Mesenchymal stem cell (in vitro differentiated cells and primary cell): ENCODE measurements around the gene SLC25A39.

ENCODE experiments used
- DNase-seq: peaks from one replicate; pipeline ENCODE4 v3.0.0-alpha.2; 2013
- H2AFZ ChIP-seq: one replicate; pipeline ENCODE4 v1.6.1; 2013; ENCODE audit warnings: low read depth, mild to moderate bottlenecking, control low read depth, inconsistent platforms, low read length, moderate library complexity
- H2AK5ac ChIP-seq: 2 replicates; pipeline ENCODE4 v1.6.1; 2013; ENCODE audit warnings: low read length, moderate library complexity, mild to moderate bottlenecking, inconsistent platforms; ENCODE audit not compliant: severe bottlenecking
- H2BK120ac ChIP-seq: one replicate; pipeline ENCODE4 v1.6.1; 2013; ENCODE audit warnings: low read depth, mild to moderate bottlenecking, inconsistent platforms, low read length, moderate library complexity
- H2BK12ac ChIP-seq, 2 experiments: one replicate each; pipeline ENCODE4 v1.6.1; 2013; ENCODE audit warnings: inconsistent platforms in 2 of 2, low read length in 2 of 2, mild to moderate bottlenecking in 2 of 2, moderate library complexity in 2 of 2, control low read depth in 1 of 2
- H2BK15ac ChIP-seq: one replicate; pipeline ENCODE4 v1.6.1; 2013; ENCODE audit warnings: mild to moderate bottlenecking, low read depth, inconsistent platforms; ENCODE audit not compliant: poor library complexity, severe bottlenecking
- H2BK5ac ChIP-seq: 2 replicates; pipeline ENCODE4 v1.6.1; 2013; ENCODE audit warnings: low read depth, mild to moderate bottlenecking, low read length, control low read depth, inconsistent platforms; ENCODE audit not compliant: poor library complexity, severe bottlenecking
- H3K14ac ChIP-seq, 2 experiments: one replicate each; pipeline ENCODE4 v1.6.1; 2013; ENCODE audit warnings: inconsistent platforms in 2 of 2, low read length in 2 of 2, control low read depth in 1 of 2, mild to moderate bottlenecking in 1 of 2, moderate library complexity in 1 of 2
- H3K18ac ChIP-seq, 2 experiments: one replicate each; pipeline ENCODE4 v1.6.1; 2013; ENCODE audit warnings: inconsistent platforms in 2 of 2, low read length in 2 of 2, control low read depth in 1 of 2, low read depth in 1 of 2, mild to moderate bottlenecking in 1 of 2
- H3K23ac ChIP-seq, 2 experiments: one replicate each; pipeline ENCODE4 v1.6.1; 2013; ENCODE audit warnings: inconsistent platforms in 2 of 2, low read length in 2 of 2, mild to moderate bottlenecking in 2 of 2, moderate library complexity in 2 of 2, control low read depth in 1 of 2
- H3K27ac ChIP-seq: 2 replicates; pipeline ENCODE4 v1.5.1; 2013; ENCODE audit warnings: mild to moderate bottlenecking, moderate library complexity, low read length, control low read depth, inconsistent platforms; ENCODE audit not compliant: poor library complexity, severe bottlenecking
- H3K27me3 ChIP-seq, 2 experiments: 2 replicates each; pipeline versions ENCODE4 v1.6.1 to v1.7.0; 2013; ENCODE audit warnings: low read length in 2 of 2, mild to moderate bottlenecking in 2 of 2, moderate library complexity in 2 of 2, control low read depth in 1 of 2, inconsistent platforms in 1 of 2; ENCODE audit not compliant: control insufficient read depth in 1 of 2, insufficient read depth in 1 of 2
- H3K36me3 ChIP-seq, 2 experiments: 2 replicates each; pipeline versions ENCODE4 v1.6.1 to v1.7.0; 2013; ENCODE audit warnings: low read length in 2 of 2, control low read depth in 1 of 2, inconsistent platforms in 1 of 2, low read depth in 1 of 2, mild to moderate bottlenecking in 1 of 2; ENCODE audit not compliant: insufficient read depth in 2 of 2, control insufficient read depth in 1 of 2
- H3K4ac ChIP-seq, 2 experiments: one replicate each; pipeline ENCODE4 v1.6.1; 2013; ENCODE audit warnings: inconsistent platforms in 2 of 2, low read length in 2 of 2, mild to moderate bottlenecking in 2 of 2, moderate library complexity in 2 of 2, control low read depth in 1 of 2, low read depth in 1 of 2
- H3K4me1 ChIP-seq: 2 replicates; pipeline ENCODE4 v1.6.1; 2013; ENCODE audit warnings: low read depth, low read length, control low read depth; ENCODE audit not compliant: control insufficient read depth, insufficient read depth
- H3K4me2 ChIP-seq: 2 replicates; pipeline ENCODE4 v1.6.1; 2013; ENCODE audit warnings: low read length, mild to moderate bottlenecking, inconsistent platforms; ENCODE audit not compliant: poor library complexity, severe bottlenecking
- H3K4me3 ChIP-seq, 2 experiments: 2 replicates each; pipeline versions ENCODE4 v1.5.1 to v1.7.0; 2013; ENCODE audit warnings: low read length in 2 of 2, mild to moderate bottlenecking in 2 of 2, control low read depth in 1 of 2, low read depth in 1 of 2; ENCODE audit not compliant: insufficient read depth in 1 of 2
- H3K79me1 ChIP-seq: replicated peaks from 2 replicates; pipeline ENCODE4 v1.6.1; 2013; ENCODE audit warnings: mild to moderate bottlenecking, control low read depth, low read length, inconsistent platforms; ENCODE audit not compliant: poor library complexity, severe bottlenecking
- H3K9ac ChIP-seq: 2 replicates; pipeline ENCODE4 v1.7.0; 2013; ENCODE audit warnings: mild to moderate bottlenecking, low read length, moderate library complexity
- H3K9me3 ChIP-seq: 2 replicates; pipeline ENCODE4 v1.7.0; 2013; ENCODE audit warnings: mild to moderate bottlenecking, low read length; ENCODE audit not compliant: control insufficient read depth
- H4K8ac ChIP-seq: one replicate; pipeline ENCODE4 v1.6.1; 2013; ENCODE audit warnings: inconsistent platforms, mild to moderate bottlenecking, low read length, moderate library complexity
- H4K91ac ChIP-seq: one replicate; pipeline ENCODE4 v1.6.1; 2013; ENCODE audit warnings: mild to moderate bottlenecking, low read length, inconsistent platforms
- WGBS: methylation state at CpG from one replicate; pipeline ENCODE4 v1.1.7; 2013; ENCODE audit warnings: mixed read lengths; 5-methylcytosine and 5-hydroxymethylcytosine counted together

The SLC25A39 gene

GRCh38 chr17:44358066-44358465 lies 33.4 kb upstream of the SLC25A39 start:
- Histone ChIP-seq H4K91ac (no peak overlapping the region), H4K8ac (no peak overlapping the region), H3K14ac (no peak overlapping the region), H2AFZ (no peak overlapping the region), H3K9ac (no peak overlapping the region), H3K36me3 (peaks cover 2 to 46% of the 10 kb centered on the region in 2 experiments), H3K4me3 (no peak overlapping the region), H2BK5ac (no peak overlapping the region), H3K79me1 (peaks cover 35% of the 10 kb centered on the region), H3K18ac (no peak overlapping the region), H3K23ac (no peak overlapping the region), H3K27ac (no peak overlapping the region), H2BK15ac (no peak overlapping the region), H3K27me3 (peaks cover 0 to 3% of the 10 kb centered on the region in 2 experiments), H3K9me3 (no peaks in the 10 kb centered on the region), H3K4me1 (peaks cover 36% of the 10 kb centered on the region), H2BK12ac (no peak overlapping the region), H3K4ac (no peak overlapping the region), H2BK120ac (no peak overlapping the region), H3K4me2 (no peak overlapping the region), H2AK5ac (no peak overlapping the region)
- DNase-seq = no peak
- WGBS = 90% methylated on average over 9 of the region's 9 CpGs

GRCh38 chr17:44356241-44356640 lies 31.6 kb upstream of the SLC25A39 start:
- Histone ChIP-seq H3K9ac (no peak overlapping the region), H3K9me3 (no peaks in the 10 kb centered on the region), H2BK12ac (no peak overlapping the region), H3K4me1 (peaks cover 21% of the 10 kb centered on the region), H3K4me3 (no peak overlapping the region), H2BK15ac (no peak overlapping the region), H2BK5ac (no peak overlapping the region), H3K79me1 (peaks cover 22% of the 10 kb centered on the region), H3K4ac (no peak overlapping the region), H3K27ac (no peak overlapping the region), H3K18ac (no peak overlapping the region), H3K27me3 (peaks cover 0 to 3% of the 10 kb centered on the region in 2 experiments), H2BK120ac (no peak overlapping the region), H3K23ac (no peak overlapping the region), H2AK5ac (no peak overlapping the region), H3K4me2 (no peak overlapping the region), H3K36me3 (peaks cover 20 to 64% of the 10 kb centered on the region in 2 experiments), H4K91ac (no peak overlapping the region), H3K14ac (no peak overlapping the region), H4K8ac (no peak overlapping the region), H2AFZ (no peak overlapping the region)
- no peak for DNase-seq
- 95% methylated on average over 11 of the region's 11 CpGs for WGBS

- Histone ChIP-seq H3K27ac (no peak overlapping the region), H2BK5ac (no peak overlapping the region)
- 87% methylated on average over 17 of the region's 17 CpGs for WGBS
These were observed 31.0 kb upstream of the SLC25A39 start for GRCh38 chr17:44355642-44356099.

GRCh38 chr17:44354582-44355561 lies 30.2 kb upstream of the SLC25A39 start:
- Histone ChIP-seq H3K4ac (no peak overlapping the region), H3K4me2 (no peak overlapping the region), H3K23ac (no peak overlapping the region), H2BK15ac (no peak overlapping the region), H3K27ac (no peak overlapping the region), H3K4me3 (no peak overlapping the region), H3K4me1 (peaks cover 11% of the 10 kb centered on the region), H2BK5ac (no peak overlapping the region), H2BK120ac (no peak overlapping the region), H4K91ac (peak overlapping the region; percentile 11), H2AK5ac (no peak overlapping the region), H4K8ac (no peak overlapping the region), H3K79me1 (peaks cover 12% of the 10 kb centered on the region), H3K27me3 (peaks cover 0 to 3% of the 10 kb centered on the region in 2 experiments), H2BK12ac (peak overlapping the region in 1 of 2 experiments; percentile 19), H3K14ac (no peak overlapping the region), H3K36me3 (peaks cover 32 to 76% of the 10 kb centered on the region in 2 experiments), H3K18ac (no peak overlapping the region), H3K9me3 (no peaks in the 10 kb centered on the region), H2AFZ (no peak overlapping the region), H3K9ac (no peak overlapping the region)
- 42% methylated on average over 68 of the region's 77 CpGs for WGBS
- no peak for DNase-seq

More at GRCh38 chr17:44355642-44356099, 31.0 kb upstream of the SLC25A39 start:
- Histone ChIP-seq H3K79me1 (peaks cover 16% of the 10 kb centered on the region), H2AFZ (no peak overlapping the region), H2BK12ac (no peak overlapping the region), H3K27me3 (peaks cover 0 to 3% of the 10 kb centered on the region in 2 experiments), H2BK120ac (no peak overlapping the region), H3K23ac (no peak overlapping the region), H4K8ac (no peak overlapping the region), H2BK15ac (no peak overlapping the region), H3K18ac (no peak overlapping the region), H3K4me2 (no peak overlapping the region), H3K9me3 (no peaks in the 10 kb centered on the region), H3K36me3 (peaks cover 26 to 70% of the 10 kb centered on the region in 2 experiments), H3K4me3 (no peak overlapping the region), H3K14ac (no peak overlapping the region), H3K9ac (no peak overlapping the region), H2AK5ac (no peak overlapping the region), H3K4ac (no peak overlapping the region), H3K4me1 (peaks cover 15% of the 10 kb centered on the region), H4K91ac (no peak overlapping the region)
- DNase-seq = no peak
